Measurements from ENCODE around the gene PRDM2.

The PRDM2 gene

DNA sequence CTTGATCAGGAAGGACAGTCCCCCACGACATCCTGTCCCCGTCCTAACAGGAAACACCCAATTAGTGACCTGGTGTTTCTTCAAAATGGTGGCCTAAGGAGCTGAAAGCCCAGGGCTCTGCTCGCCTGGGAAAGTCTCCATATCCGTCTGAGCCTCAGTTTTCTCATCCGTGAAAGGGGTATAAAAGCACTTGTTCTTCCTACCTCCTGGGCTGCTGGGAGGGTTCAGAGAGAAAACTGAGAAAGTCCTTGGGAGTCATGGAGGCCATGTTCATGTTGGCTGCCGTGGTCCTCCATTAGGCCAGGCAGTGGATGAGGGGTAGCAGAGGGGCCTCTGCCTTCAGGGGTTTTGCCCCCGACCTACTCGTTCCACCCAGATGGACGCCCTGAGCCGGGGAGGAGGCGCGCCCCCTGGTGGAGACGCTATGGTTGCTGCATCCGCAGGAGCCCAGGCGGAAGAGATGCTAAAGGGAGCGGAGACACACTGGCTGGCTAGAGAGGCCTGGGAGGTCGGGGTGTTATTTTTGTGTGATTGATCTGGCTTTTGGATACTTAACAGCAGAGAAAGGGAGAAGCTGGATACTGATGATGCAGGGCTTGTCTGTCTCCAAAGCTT, 113.5 kb downstream of the PRDM2 start:
- DNase-seq (ENCODE audit: low read depth in 2 of 2), result peak in 1 of 2 donors; percentile 19

DNA sequence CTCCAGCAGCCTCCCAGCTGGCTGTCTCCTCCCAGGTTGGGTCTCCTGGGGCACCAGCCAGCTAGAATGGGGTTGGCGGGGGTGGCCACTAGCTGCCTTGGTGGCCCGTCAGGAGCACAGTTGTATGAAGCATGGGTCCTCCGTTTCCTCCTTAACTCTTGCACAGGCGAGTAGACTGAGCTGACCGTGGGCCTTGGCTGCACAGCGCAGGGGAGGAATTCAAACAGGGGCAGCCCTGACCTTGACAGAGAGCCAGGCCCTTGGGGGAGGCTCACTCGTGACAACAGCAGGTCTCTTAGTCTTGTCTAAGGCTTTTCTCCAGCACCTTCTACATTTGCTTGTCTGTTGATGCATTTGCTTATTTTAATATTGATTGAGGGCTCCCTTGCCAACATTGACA, 114.1 kb downstream of the PRDM2 start:
- no peak for DNase-seq (ENCODE audit: low read depth in 2 of 2)

DNA sequence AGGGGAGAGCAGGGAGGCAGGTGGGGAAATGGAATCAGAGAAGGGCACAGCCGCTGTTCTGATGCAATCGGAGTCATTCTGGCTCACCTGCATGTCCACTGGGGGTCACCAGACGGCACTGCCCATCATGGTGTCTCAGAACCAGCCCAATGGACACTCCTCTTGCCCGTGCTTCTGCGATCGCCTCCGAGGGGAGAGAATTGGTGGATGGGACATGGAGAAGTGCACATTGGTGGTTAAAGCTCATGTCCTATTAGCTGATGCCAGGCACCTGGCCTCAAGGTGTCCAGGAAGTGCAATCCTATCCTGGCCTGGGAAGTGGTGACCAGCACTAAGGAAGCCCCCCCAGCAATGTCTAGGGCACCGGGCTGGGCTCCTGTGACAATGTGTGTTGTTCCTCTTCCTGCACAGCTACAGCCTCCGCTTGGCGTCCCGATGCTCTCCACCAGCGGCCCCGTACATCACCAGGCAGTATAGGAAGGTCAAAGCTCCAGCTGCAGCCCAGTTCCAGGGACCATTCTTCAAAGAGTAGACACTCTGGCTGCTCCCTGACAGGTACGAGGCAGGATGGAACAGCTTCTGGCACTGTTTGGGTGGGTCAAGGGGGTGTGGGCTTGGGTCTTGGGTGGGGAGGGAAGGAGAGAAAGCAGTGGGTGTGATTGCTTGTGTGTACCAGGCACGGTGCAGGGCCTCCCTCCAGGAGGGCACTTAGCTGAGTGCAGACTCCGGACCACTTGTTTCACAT, 116.2 kb downstream of the PRDM2 start:
- DNase-seq (ENCODE audit: low read depth in 2 of 2), result no peak

DNA sequence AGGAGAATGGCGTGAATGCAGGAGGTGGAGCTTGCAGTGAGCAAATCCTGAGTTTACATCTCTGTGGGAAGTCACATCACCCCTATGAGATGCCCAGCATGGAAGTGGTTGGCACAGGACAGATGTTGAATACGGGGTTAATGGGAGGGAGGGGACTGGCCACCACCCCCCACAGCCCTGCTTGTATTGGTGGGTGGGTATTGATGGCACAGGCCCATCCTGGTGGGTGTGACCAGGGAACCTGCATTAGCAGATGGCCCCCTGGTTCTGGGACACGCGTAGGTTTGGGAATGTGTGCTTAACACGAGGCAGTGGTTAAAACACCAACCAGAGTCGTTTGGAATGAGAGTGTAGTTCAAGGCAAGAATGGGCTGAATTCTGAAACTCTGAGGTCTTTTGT, 117.9 kb downstream of the PRDM2 start:
- DNase-seq (ENCODE audit: low read depth in 2 of 2), result no peak

DNA sequence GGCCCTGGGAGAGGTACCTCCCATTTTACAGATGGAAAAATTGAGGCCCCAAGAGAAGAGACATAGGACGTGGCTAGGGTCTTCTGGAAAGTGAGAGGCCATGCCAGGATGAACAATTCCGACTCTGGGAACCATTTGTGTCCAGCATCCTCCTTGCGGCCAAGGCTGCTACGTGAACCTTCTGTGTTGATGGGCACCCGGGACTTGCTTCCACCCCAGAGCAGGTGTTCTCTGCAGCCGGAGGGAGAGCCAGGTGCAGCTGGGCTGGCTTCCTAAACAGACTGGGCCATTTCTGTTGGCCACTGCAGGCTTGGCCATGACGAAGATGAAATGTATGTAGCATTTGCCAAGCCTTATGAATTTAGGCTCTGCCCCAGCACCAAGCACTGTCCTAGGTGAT, 118.9 kb downstream of the PRDM2 start:
- DNase-seq (ENCODE audit: low read depth in 2 of 2), result no peak

DNA sequence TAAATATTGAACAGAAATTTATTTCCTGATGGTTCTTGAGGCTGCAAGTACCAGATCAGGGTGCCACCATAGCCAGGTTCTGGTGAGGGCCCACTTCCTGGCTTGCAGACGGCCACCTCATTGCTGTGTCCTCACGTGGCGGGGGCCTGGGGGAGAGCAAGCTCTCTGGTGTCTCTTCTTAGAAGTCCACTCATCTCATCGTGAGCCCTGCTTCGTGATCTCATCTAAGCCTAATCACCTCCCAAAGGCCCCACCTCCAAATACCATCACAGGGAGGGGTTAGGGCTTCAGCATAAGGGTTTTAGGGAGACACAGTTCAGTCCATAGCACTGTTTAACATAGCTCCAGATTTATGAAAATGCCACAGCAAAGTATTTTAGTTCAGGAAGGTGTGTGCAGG, 119.7 kb downstream of the PRDM2 start:
- DNase-seq (ENCODE audit: low read depth in 2 of 2), result no peak

DNA sequence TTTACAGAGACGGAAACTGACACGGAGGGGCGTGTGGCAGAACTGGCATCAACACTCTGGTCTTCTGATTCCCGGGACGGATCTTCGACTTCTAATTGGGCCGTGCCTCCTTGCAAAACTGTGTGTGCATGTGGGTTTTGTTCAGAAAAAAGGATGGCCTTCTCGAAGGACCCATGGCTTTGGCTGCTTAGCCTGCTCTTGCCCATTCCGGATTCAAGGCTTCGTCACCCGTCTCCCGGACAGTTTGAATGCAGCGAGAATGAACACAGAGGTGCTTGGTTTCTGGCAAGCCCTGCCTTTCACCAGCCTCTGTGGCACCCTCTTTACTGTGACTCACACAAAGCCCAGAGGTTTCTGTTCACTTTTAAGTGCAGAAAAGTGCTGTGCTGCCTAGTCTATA, 120.1 kb downstream of the PRDM2 start:
- DNase-seq (ENCODE audit: low read depth in 2 of 2), result no peak

DNA sequence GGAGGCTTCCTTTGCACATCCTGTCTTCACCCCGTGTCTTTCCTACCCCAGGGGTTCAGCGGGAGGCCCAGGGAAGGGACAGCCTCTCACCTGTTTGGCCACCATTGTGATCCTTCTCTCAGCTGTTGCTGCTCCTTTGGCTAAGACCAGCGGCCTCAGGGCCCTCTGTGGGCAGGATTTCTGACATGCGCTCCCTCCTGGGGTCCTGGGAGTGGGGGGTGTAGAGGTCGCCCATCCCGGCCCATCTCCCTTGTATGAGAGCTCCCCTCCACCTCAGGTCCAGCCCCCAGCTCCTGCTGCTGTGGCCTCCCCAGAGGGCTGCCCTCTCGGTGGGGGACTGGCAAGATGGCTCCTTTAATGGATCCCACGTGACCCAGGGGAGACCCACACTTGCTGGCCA, 120.5 kb downstream of the PRDM2 start:
- no peak for DNase-seq (ENCODE audit: low read depth in 2 of 2)

DNA sequence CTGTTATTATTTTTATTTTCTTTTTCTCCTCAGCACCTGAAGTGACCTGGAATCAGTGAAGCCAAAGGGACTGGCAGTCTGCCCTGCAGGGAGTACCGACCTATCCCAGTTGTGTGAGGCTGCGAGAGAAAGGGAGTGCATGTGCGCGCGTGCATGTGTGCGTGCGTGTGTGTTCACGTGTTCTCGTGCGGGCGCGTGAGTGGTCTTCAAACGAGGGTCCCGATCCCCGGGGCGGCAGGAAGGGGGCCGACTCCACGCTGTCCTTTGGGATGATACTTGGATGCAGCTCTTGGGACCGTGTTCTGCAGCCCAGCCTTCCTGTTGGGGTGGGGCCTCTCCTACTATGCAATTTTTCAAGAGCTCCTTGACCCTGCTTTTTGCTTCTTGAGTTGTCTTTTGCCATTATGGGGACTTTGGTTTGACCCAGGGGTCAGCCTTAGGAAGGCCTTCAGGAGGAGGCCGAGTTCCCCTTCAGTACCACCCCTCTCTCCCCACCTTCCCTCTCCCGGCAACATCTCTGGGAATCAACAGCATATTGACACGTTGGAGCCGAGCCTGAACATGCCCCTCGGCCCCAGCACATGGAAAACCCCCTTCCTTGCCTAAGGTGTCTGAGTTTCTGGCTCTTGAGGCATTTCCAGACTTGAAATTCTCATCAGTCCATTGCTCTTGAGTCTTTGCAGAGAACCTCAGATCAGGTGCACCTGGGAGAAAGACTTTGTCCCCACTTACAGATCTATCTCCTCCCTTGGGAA, 123.3 kb downstream of the PRDM2 start:
- DNase-seq (ENCODE audit: low read depth in 2 of 2), result no peak

DNA sequence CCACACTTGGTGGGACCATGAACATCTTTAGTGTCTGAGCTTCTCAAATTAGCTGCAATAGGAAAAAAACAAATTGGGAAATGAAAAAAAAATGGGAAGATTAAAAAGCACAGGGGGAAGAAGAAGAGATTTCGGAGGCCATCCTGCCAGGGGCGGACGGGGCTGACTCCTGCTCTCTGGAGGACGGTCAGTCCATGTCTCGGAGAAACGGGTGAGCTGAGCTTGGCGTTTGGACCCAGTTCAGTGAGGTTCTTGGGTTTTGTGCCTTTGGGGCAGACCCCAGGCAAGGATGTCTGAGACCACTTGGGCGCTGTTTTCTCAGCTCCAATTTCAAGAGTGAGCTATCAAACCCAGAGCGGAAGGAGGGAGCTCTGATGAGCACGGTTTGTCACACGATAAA, 123.9 kb downstream of the PRDM2 start:
- no peak for DNase-seq (ENCODE audit: low read depth in 2 of 2)

DNA sequence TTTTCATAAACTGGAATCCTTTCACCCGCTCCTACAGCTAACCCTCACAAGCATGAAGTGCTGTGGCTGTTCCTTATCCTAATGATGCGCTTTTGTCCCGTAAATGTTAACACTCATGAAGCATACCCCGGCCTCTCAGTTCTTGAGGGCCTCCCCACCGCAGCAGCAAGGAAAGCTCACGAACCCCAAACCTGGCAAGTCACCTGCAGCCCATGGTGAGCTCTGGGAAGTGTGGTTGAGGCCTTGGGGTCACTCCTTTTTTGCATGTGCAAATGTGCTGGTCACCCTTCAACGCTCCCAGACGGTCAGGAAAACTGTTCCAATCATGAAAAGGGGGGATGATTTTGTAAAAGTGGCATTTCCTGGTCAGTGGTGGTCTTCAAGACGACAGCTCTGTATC, 124.6 kb downstream of the PRDM2 start:
- no peak for DNase-seq (ENCODE audit: low read depth in 2 of 2)

DNA sequence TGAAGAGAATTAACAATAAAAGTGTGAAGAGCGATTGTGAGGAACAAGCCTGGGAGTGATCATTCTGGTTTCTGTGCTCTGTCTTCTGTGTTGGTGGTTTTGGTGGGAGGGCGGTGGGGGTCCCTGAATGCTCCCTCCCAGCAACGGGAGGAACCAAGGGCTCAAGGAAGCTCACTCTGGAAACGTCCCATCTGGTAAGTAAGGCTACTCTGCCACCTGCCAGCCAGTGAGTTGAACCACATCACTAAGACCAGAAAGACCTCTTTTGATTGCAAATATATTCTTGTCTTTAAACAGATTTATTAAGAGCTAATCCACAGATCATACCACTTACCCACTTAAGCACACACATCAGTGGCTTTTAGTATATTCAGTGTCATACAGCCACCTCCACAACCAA, 125.0 kb downstream of the PRDM2 start:
- no peak for DNase-seq (ENCODE audit: low read depth in 2 of 2)

DNA sequence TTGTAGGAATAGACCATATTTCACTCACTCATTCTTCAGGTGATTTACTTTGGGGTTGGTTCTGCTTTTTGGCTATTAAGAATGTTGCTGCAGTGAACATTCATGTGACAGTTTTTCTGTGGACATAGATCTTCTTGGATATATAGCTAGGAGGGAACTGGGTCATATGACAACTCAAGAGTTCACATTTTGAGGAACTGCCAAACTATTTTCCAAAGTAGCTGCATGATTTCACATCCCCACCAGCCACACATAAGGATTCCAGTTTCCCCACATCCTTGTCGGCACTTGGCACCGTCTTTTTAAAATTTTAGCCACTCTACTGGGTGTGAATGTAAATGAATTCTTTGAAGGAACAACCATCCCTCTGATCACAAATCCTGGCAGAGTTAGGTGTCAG, 126.0 kb downstream of the PRDM2 start:
- no peak for DNase-seq (ENCODE audit: low read depth in 2 of 2)

DNA sequence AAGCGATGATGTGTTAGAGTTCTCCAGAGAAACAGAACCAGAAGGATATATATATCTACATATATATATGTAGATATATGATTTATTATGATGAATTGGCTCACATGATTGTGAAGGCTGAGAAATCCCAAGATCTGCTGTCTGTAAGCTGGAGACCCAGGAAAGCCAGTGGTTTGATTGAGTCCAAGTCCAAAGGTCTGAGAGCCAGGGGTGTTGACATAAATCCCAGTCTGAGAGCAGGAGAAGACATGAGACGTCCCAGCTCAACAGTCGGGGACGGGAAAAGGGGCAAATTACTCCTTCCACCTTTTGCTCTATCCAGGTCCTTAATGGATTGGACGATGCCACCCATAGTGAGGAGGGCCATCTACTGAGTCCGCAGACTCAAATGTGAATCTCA, 126.6 kb downstream of the PRDM2 start:
- DNase-seq (ENCODE audit: low read depth in 2 of 2), result no peak

DNA sequence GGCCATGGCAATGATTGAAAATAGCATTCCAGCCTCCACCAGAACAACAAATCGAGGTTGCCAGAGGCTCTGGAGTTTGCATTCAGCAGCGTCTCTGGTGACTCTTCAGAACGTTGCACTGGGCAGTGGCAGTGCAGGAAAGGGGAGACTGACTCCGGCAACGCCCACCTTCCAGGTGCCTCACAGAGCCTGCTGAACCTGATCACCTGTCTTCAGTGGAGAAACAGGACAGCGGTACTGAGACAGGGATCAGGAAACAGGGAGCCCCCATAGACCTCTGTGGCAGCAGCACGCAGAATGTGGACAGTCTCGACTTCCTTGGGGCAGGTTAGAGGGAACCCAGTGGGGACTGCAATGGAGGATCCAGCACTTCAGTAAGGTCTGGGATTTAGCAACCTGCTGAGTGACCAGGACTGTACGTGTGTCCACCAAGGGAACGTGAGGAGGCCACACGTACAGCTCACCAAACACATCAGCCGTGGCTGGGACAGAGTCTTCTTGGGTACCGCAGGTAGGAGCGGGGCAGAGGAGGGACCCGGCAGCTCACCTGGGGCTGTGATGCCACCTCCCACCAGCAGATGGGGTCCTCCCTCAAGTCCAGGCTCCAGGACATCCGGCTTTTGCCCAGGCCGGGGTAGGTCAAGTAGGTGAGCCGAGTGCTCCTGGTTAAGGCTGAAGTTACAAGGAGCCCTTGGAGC, 128.6 kb downstream of the PRDM2 start:
- DNase-seq (ENCODE audit: low read depth in 2 of 2), result no peak

DNA sequence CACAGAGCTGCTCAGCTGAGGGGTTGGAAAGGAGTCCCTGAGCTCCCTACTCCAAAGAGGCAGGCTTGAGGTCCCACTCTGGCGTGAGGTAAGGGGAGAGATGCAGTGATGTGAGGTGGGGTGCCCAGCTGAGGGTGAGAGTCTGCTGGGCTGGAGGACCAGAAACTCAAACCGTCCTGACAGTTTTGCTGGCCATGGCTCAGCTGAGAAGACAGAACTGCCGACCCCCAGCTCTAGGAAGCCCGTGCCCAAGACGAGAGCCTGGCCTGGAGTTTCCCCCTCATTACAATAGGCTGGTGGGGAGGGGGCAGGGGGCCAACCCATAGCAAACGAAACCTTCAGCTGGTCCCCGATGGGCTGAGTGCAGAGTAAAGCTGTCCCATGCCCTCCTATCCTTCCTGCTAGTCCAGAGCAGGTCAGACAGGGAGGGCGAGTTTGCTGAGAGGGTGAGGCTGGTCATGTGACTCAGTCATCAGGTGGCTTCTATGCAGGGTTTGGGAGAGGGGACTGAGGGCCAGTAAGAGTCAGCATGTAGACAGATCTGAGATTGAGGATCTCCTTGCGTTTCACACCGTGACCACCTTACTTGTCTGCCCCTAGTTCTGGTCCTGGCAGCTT, 129.3 kb downstream of the PRDM2 start:
- DNase-seq (ENCODE audit: low read depth in 2 of 2), result no peak

DNA sequence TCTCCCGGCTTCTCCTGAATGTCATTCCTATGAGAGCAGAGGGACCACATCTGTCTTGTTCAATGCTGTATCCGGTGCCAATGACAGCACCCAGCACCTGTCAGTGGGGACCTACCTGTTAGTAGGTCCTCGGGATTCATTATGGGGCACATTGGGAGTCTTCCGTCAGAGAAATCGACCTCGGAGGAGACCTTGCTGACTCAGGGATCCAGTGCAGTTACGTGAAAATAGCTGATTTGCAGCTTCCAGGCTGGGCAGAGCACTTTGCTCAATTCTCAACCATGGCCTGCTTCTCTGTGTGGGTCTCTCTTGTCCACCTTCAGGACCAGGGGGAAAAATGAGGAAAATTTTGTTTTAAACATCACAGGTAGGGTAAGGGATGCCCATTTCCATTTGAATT, 130.2 kb downstream of the PRDM2 start:
- DNase-seq (ENCODE audit: low read depth in 2 of 2), result no peak

DNA sequence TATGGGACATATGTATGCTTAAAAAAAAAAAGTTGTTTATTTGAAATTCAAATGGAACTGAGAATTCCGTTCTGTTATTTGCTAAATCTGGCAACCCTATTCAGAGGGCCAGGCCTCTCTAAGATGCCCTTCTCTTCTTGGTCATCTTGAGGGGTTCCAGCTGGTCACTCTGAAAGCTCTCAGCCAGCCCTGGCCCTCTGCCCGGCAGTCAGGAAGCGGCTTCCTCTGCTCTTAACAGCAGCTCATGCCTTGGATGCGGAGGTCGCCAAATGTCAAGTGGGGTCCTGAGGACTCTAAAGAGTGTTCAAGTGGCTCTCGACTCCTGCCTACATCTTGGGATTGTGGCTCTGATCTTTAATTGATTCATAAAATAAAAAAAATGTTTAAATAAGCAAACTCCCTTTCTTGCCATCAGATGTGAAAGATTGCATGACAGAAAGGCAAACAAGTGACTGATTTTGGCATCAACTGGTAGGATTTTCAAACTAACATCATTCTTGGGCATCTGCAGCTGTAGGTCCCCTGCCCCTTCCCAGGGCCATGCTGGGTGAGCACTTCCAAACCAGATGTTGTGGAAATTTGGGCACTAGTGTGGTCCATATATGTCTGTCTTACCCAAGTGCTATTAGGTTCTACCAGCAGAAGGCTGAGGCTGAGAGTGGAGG, 130.8 kb downstream of the PRDM2 start:
- DNase-seq (ENCODE audit: low read depth in 2 of 2), result no peak

DNA sequence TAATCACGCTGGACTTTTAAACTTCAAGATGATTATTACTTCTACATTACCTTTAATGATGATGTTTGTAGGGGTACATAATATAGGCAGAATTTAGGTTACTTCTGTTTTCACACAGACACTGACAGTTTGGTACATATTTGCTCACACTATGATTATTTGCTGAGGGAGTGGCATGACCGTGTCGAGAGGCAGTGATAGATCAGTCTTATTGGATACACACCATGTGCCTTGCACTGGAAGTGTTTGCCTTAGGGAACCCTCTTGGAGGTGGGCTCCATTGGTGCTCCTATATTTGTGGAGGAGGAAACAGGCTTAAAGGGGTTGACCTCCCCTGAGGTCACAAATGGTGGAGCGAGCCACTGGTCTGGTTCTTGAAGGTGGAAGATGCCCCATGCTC, 132.1 kb downstream of the PRDM2 start:
- no peak for DNase-seq (ENCODE audit: low read depth in 2 of 2)

DNA sequence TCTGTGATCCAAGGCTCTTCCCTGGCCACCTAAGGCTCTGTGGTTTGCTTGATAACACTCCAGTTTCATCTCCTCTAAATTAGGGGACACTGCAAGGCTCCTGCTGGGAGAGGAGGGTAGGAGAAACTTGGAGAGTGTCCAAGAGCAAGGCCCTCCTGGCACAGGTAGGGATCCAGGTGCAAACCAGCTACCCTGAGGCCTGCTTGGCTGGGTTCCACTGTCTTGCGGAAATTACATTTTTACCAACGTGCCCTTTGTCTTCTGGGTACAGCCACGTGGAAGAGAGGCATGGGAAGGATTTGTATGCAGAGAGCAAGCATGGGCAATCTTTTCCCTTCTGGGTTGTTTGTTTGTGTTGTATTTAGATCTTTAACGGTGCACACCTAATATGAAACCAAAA, 132.5 kb downstream of the PRDM2 start:
- DNase-seq (ENCODE audit: low read depth in 2 of 2), result no peak

DNA sequence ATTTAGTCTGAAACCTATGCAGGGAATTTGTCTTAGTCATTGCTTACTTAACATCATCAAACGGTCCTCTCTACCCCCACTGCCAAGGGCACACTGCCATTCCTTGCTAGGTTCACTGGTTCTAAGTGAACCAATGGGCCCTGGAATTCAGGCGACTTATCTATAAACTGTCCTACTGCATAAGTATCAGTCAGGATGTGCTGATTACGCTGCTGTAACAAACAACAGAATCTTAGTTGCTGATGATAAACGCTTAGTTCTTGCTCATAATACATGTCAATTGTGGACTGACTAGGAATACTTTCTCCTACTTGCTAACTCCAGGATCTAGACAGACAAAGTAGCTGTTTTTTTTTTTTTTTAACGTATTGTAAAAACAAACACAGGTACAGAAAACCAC, 136.1 kb downstream of the PRDM2 start:
- DNase-seq (ENCODE audit: low read depth in 2 of 2), result no peak

DNA sequence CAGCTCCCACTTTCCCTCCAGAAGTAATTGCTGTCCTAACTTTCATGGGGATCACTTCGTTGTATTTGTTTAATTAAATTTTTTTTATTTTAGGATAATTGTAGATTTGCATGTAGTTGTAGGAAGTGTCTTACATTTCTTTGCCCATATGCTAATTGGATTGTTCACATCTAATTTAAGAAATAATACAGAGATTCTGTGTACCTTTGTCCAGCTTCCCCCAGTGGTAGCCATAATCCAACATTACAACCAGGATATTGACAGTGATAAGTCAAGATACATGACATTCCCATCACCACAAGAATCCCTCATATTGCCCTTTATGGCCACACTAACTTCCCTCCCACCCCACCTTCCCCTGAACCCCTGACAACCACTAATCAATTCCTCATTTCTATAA, 136.6 kb downstream of the PRDM2 start:
- no peak for DNase-seq (ENCODE audit: low read depth in 2 of 2)
